K562 (cell line): ENCODE data around the gene XPNPEP1. TPM values are rescaled to one million over a fixed set of nuclear protein-coding genes. Genes with fewer than 3 reads are reported as not detected.

ENCODE experiments used
- ATF7 ChIP-seq: fragments of 450-650 bp; IDR thresholded peaks from 2 replicates; pipeline ENCODE4 v1.7.1; 2014; ENCODE audit warnings: mild to moderate bottlenecking, moderate library complexity
- BCL6 ChIP-seq: fragments of 250-450 bp; sonication (Bioruptor Pico); IDR thresholded peaks from 2 replicates; pipeline ENCODE4 v1.4.0; 2020
- CHD1 ChIP-seq: fragments of 200-600 bp; sonication (generic); IDR thresholded peaks from one replicate; pipeline ENCODE4 v1.6.1; 2012; ENCODE audit warnings: mild to moderate bottlenecking, moderate library complexity, low read length, inconsistent platforms
- CSDE1 ChIP-seq, 2 experiments: fragments of 450-650 bp; IDR thresholded peaks; 2 replicates each; pipeline ENCODE4 v1.6.1; 2016; ENCODE audit warnings: mild to moderate bottlenecking in 1 of 2
- HNRNPL ChIP-seq: fragments of 200-400 bp; formaldehyde crosslinking; IDR thresholded peaks from 2 replicates; pipeline ENCODE4 v1.6.1; 2017; ENCODE audit warnings: low read depth, mild to moderate bottlenecking, low read length
- L3MBTL2 ChIP-seq: fragments of 450-650 bp; IDR thresholded peaks from 2 replicates; pipeline ENCODE4 v1.6.1; 2016; ENCODE audit warnings: mild to moderate bottlenecking, moderate library complexity
- MAZ ChIP-seq, 2 experiments: fragments of 450-650 bp in 1 of 2; sonication (generic) in 1 of 2; formaldehyde crosslinking; IDR thresholded peaks in 1 of 2; conservative IDR thresholded peaks in 1 of 2; 2 replicates each; pipeline versions ENCODE4 v1.4.0 to v1.5.0; 2020; ENCODE audit warnings: mild to moderate bottlenecking in 1 of 2, missing genetic modification reagents in 1 of 2
- MYBL2 ChIP-seq, 2 experiments: fragments of 450-650 bp in 1 of 2; sonication (generic) in 1 of 2; formaldehyde crosslinking in 1 of 2; IDR thresholded peaks; 2 replicates each; pipeline versions ENCODE4 v1.6.1 to v1.8.1; 2017 to 2022; ENCODE audit warnings: borderline replicate concordance in 1 of 2, inconsistent platforms in 1 of 2, low read depth in 1 of 2, mild to moderate bottlenecking in 1 of 2, missing genetic modification reagents in 1 of 2, moderate library complexity in 1 of 2
- NONO ChIP-seq, 2 experiments: fragments of 200-400 bp in 1 of 2; fragments of 450-650 bp in 1 of 2; formaldehyde crosslinking in 1 of 2; IDR thresholded peaks; 2 replicates each; pipeline ENCODE4 v1.6.1; 2017; ENCODE audit warnings: low read depth in 2 of 2, mild to moderate bottlenecking in 2 of 2, moderate library complexity in 2 of 2, low read length in 1 of 2
- PHB ChIP-seq: fragments of 250-450 bp; sonication (Bioruptor Pico); IDR thresholded peaks from 2 replicates; pipeline ENCODE4 v1.5.0; 2021
- PHF8 ChIP-seq: fragments of 200-600 bp; sonication (generic); IDR thresholded peaks from 2 replicates; pipeline ENCODE4 v1.6.1; 2012; ENCODE audit warnings: mixed run types, mild to moderate bottlenecking, inconsistent platforms, low read length, moderate library complexity, borderline replicate concordance
- RB1 ChIP-seq: fragments of 450-650 bp; IDR thresholded peaks from 2 replicates; pipeline ENCODE4 v1.6.1; 2017; ENCODE audit warnings: low read depth, mild to moderate bottlenecking
- SMARCE1 ChIP-seq: fragments of 450-650 bp; IDR thresholded peaks from 2 replicates; pipeline ENCODE4 v1.7.1; 2016; ENCODE audit warnings: mild to moderate bottlenecking
- STAG1 ChIP-seq: sonication (generic); formaldehyde crosslinking; IDR thresholded peaks from 2 replicates; pipeline ENCODE4 v1.5.0; 2020; ENCODE audit warnings: missing genetic modification reagents, borderline replicate concordance
- TARDBP ChIP-seq: fragments of 450-650 bp; IDR thresholded peaks from 2 replicates; pipeline ENCODE4 v1.6.1; 2016
- TCF7 ChIP-seq: sonication (generic); IDR thresholded peaks from 2 replicates; pipeline ENCODE4 v1.6.1; 2016; ENCODE audit warnings: antibody characterized with exemption, borderline replicate concordance
- polyA plus RNA-seq, 8 experiments: library from polyadenylated mRNA; depleted of rRNA in 4 of 8; stranded (reverse) in 5 of 8; unstranded in 3 of 8; fragments of >200 nt; fragmentation: Nextera tagmentation in 2 of 8; fragmentation: Illumina TruSeq in 1 of 8; extraction: Ambion mirVana in 2 of 8; extraction: Trizol in 1 of 8; gene quantifications; 2 replicates each; pipeline versions ENCODE4 v1.2.1 to v1.2.3, GENCODE V29; 2011 to 2014; ENCODE audit warnings: inconsistent platforms in 1 of 8, missing spikeins in 1 of 8
- total RNA-seq, 7 experiments: library from RNA; depleted of rRNA in 6 of 7; stranded (reverse); fragments of >200 nt in 6 of 7; fragmentation: Illumina TruSeq in 2 of 7; extraction: Trizol in 2 of 7; gene quantifications; 2 replicates each; pipeline versions ENCODE4 v1.2.1 to v1.2.3, GENCODE V29; 2011 to 2021; ENCODE audit warnings: low replicate concordance in 1 of 7
- TF ChIP-seq, protein P1 (sequence below): fragments of 250-450 bp; sonication (Bioruptor Pico); IDR thresholded peaks from 2 replicates; pipeline ENCODE4 v1.8.0; 2021; ENCODE audit warnings: moderate library complexity, mild to moderate bottlenecking, inconsistent platforms
- TF ChIP-seq, protein P2 (sequence below): fragments of 450-650 bp; formaldehyde crosslinking; IDR thresholded peaks from 2 replicates; pipeline ENCODE4 v1.4.0; 2020; ENCODE audit warnings: mild to moderate bottlenecking, moderate library complexity
- TF ChIP-seq, protein P3 (sequence below): fragments of 250-450 bp; sonication (Bioruptor Pico); IDR thresholded peaks from 2 replicates; pipeline ENCODE4 v1.4.0; 2020; ENCODE audit warnings: mild to moderate bottlenecking
- TF ChIP-seq, protein P4 (sequence below): fragments of 450-650 bp; formaldehyde crosslinking; IDR thresholded peaks from 2 replicates; pipeline ENCODE4 v1.4.0; 2022; ENCODE audit warnings: missing genetic modification characterization

The XPNPEP1 gene
- total and polyA plus RNA-seq, 9 of the 15 experiments (the other 6 are each of a cell fraction or from before 2014, with no cell fraction given), result 24.2 to 93.5 (median 40.1) TPM

DNA sequence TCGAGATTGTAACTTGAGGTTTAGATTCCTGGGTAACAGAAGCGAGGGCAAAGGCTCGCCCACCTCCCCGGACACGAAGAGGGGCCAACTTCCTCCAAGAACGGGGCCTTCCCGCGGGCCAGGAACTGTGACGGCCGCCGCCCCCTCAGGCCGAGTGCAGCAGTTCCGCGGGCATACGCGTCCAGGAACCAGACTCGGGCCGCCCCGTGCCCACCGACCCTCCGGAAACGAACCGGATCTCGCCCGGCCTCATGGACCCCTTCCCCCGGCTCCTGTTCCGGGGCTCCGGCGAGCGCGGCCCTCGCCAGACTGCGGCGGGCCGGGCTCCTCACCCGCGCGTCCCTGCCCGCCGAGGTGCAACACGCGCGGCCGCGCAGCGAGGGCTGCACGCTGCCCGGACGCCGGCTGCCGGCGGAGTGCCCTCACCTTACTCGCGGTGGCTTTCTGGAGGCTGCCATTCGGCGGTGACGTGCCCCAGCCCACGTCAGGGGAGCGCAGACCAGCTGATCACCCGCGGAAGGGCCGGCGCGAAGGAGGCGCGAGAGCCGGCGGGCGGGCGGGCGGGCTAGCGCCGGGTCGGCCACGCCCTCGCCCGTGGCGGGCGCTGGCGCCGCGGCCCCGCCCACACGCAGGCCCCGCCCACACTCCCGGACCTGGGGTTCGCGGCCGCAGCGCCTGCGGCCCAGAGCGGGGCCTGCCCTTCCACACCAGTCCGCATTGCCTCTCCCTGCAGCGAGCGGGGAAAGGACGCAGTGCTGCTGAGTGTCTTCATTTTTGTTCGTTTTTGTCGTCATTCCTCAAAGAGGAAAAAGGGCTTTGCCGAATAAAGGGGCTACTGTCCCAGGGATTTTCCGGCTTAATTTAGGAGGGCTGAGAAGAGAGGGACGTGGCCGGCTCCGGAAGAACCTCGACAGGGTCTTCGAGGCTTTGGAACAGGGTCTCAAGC is at the start of gene XPNPEP1 (continued):
- TF ChIP-seq, protein P1, sequence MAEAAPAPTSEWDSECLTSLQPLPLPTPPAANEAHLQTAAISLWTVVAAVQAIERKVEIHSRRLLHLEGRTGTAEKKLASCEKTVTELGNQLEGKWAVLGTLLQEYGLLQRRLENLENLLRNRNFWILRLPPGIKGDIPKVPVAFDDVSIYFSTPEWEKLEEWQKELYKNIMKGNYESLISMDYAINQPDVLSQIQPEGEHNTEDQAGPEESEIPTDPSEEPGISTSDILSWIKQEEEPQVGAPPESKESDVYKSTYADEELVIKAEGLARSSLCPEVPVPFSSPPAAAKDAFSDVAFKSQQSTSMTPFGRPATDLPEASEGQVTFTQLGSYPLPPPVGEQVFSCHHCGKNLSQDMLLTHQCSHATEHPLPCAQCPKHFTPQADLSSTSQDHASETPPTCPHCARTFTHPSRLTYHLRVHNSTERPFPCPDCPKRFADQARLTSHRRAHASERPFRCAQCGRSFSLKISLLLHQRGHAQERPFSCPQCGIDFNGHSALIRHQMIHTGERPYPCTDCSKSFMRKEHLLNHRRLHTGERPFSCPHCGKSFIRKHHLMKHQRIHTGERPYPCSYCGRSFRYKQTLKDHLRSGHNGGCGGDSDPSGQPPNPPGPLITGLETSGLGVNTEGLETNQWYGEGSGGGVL (CRISPR knock-in tag), result no peak
- peak; percentile 59; the same call in 1 of the 2 replicates for TF ChIP-seq HNRNPL
- TF ChIP-seq RB1, result peak; percentile 70
- TF ChIP-seq L3MBTL2, result peak; percentile 72
- no peak for TF ChIP-seq SMARCE1
- no peak for TF ChIP-seq BCL6 (CRISPR knock-in tag)
- peak in 1 of 2 experiments; percentile 41; a peak in 2 of 4 replicates for TF ChIP-seq NONO (IDR thresholded peaks at IDR 0.05; ENCODE audit: low read depth in 2 of 2, low read length in 1 of 2)
- TF ChIP-seq TCF7, result no peak
- TF ChIP-seq MAZ (CRISPR knock-in tag; conservative IDR thresholded peaks at IDR 0.05 in 1 of 2, IDR thresholded peaks at IDR 0.05 in 1 of 2), result peak in 1 of 2 experiments; percentile 59; a peak in 1 of 4 replicates
- TF ChIP-seq, protein P2, sequence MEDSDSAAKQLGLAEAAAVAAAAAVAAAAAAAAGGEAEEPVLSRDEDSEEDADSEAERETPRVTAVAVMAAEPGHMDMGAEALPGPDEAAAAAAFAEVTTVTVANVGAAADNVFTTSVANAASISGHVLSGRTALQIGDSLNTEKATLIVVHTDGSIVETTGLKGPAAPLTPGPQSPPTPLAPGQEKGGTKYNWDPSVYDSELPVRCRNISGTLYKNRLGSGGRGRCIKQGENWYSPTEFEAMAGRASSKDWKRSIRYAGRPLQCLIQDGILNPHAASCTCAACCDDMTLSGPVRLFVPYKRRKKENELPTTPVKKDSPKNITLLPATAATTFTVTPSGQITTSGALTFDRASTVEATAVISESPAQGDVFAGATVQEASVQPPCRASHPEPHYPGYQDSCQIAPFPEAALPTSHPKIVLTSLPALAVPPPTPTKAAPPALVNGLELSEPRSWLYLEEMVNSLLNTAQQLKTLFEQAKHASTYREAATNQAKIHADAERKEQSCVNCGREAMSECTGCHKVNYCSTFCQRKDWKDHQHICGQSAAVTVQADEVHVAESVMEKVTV (CRISPR knock-in tag), result no peak
- TF ChIP-seq, protein P3, sequence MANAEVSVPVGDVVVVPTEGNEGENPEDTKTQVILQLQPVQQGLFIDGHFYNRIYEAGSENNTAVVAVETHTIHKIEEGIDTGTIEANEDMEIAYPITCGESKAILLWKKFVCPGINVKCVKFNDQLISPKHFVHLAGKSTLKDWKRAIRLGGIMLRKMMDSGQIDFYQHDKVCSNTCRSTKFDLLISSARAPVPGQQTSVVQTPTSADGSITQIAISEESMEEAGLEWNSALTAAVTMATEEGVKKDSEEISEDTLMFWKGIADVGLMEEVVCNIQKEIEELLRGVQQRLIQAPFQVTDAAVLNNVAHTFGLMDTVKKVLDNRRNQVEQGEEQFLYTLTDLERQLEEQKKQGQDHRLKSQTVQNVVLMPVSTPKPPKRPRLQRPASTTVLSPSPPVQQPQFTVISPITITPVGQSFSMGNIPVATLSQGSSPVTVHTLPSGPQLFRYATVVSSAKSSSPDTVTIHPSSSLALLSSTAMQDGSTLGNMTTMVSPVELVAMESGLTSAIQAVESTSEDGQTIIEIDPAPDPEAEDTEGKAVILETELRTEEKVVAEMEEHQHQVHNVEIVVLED, result peak; percentile 45
- no peak for TF ChIP-seq PHB (CRISPR knock-in tag)
- TF ChIP-seq TARDBP, result no peak
- peak; percentile 83; the same call in 1 of the 2 replicates for TF ChIP-seq PHF8
- 0 out of 4 replicates have a peak, but pooled peaks of 1 of the 2 experiments have one; percentile 33 for TF ChIP-seq CSDE1 (IDR thresholded peaks at IDR 0.05)
- TF ChIP-seq, protein P4, sequence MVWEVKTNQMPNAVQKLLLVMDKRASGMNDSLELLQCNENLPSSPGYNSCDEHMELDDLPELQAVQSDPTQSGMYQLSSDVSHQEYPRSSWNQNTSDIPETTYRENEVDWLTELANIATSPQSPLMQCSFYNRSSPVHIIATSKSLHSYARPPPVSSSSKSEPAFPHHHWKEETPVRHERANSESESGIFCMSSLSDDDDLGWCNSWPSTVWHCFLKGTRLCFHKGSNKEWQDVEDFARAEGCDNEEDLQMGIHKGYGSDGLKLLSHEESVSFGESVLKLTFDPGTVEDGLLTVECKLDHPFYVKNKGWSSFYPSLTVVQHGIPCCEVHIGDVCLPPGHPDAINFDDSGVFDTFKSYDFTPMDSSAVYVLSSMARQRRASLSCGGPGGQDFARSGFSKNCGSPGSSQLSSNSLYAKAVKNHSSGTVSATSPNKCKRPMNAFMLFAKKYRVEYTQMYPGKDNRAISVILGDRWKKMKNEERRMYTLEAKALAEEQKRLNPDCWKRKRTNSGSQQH (CRISPR knock-in tag), result no peak
- peak; percentile 63; the same call in 1 of the 2 replicates for TF ChIP-seq ATF7
- peak; percentile 45 for TF ChIP-seq CHD1
- TF ChIP-seq STAG1 (CRISPR knock-in tag), result no peak
- no peak for TF ChIP-seq MYBL2 (IDR thresholded peaks at IDR 0.05; ENCODE audit: low read depth)
- no peak for TF ChIP-seq MYBL2 (CRISPR knock-in tag; IDR thresholded peaks at IDR 0.05; ENCODE audit: borderline replicate concordance)
